ENCODE data around the gene CYB5A.

CYB5A gene

GRCh38 chr18:74273394-74273793, 18.4 kb downstream of the CYB5A start:
- Histone ChIP-seq H3K9ac (ENCODE audit: low read length) (no peak overlapping the region), H4K91ac (ENCODE audit: low read depth, low read length) (no peak overlapping the region), H3K4me2 (ENCODE audit: low read length) (no peak overlapping the region), H3K27ac (ENCODE audit: low read depth, low read length) (no peak overlapping the region), H4K12ac (ENCODE audit: low read depth, low read length) (no peak overlapping the region), H3K27me3 (ENCODE audit: insufficient read depth, low read length) (no peaks in the 10 kb centered on the region), H2AFZ (ENCODE audit: insufficient read depth, low read length, poor library complexity) (no peak overlapping the region), H3K36me3 (ENCODE audit: control insufficient read depth in 1 of 2, insufficient read depth in 2 of 2, low read length in 2 of 2) (no peaks in the 10 kb centered on the region), H3K23ac (ENCODE audit: low read length) (no peak overlapping the region), H3K9me3 (ENCODE audit: insufficient read depth, low read depth, low read length) (peaks cover 2% of the 10 kb centered on the region), H3K79me1 (ENCODE audit: low read length) (no peaks in the 10 kb centered on the region), H3K4me1 (ENCODE audit: control insufficient read depth in 1 of 2, insufficient read depth in 2 of 2, low read length in 2 of 2) (peaks cover 8% of the 10 kb centered on the region in 2 experiments), H4K8ac (ENCODE audit: low read depth, low read length) (no peak overlapping the region), H3K4ac (ENCODE audit: low read depth, low read length) (no peak overlapping the region), H2BK120ac (ENCODE audit: insufficient read depth, low read length, poor library complexity) (no peak overlapping the region), H2BK12ac (ENCODE audit: low read length) (no peak overlapping the region), H3K4me3 (ENCODE audit: low read depth, low read length) (no peak overlapping the region), H3K14ac (ENCODE audit: low read length) (no peak overlapping the region), H2AK5ac (ENCODE audit: low read length) (no peak overlapping the region), H2BK5ac (ENCODE audit: low read depth, low read length, poor library complexity) (no peak overlapping the region), H3K79me2 (ENCODE audit: control insufficient read depth, insufficient read depth, low read length, poor library complexity) (no peaks in the 10 kb centered on the region), H3K18ac (ENCODE audit: low read length) (no peak overlapping the region)
- WGBS (ENCODE audit: extremely low coverage, insufficient coverage, insufficient read length), result no CpG with 5 or more reads among the region's 3 CpGs
- DNase-seq, result no peak

DNA sequence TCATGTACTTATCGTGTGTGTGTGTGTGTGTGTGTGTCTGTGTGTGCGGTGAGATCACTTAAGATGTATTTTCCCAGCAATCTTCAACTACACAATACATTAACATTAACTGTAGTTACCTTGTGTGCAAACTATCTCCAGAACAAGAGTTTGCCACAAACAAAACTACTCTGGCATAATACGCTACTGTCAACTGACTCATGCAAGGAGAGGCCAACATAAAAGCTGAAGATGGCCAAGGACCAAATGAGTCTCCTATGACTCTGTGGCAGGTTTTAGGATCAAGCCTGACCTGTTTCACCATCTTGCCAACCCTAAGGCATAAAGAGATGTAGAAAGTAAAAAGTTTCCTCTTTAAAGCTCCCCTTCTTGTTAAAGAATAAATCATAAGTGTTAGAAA, 20.1 kb downstream of the CYB5A start:
- no peak overlapping the region for H3K27ac ChIP-seq (ENCODE audit: low read depth, low read length)
- no peaks in the 10 kb centered on the region for H3K79me2 ChIP-seq (ENCODE audit: control insufficient read depth, insufficient read depth, low read length, poor library complexity)
- no peak overlapping the region for H3K9ac ChIP-seq (ENCODE audit: low read length)
- no peak overlapping the region for H2BK5ac ChIP-seq (ENCODE audit: low read depth, low read length, poor library complexity)
- no peak overlapping the region for H3K4me3 ChIP-seq (ENCODE audit: low read depth, low read length)
- no peaks in the 10 kb centered on the region for H3K27me3 ChIP-seq (ENCODE audit: insufficient read depth, low read length)
- WGBS (ENCODE audit: extremely low coverage, insufficient coverage, insufficient read length), result no CpG with 5 or more reads among the region's 3 CpGs
- H3K9me3 ChIP-seq (ENCODE audit: insufficient read depth, low read depth, low read length), result no peaks in the 10 kb centered on the region
- H2BK120ac ChIP-seq (ENCODE audit: insufficient read depth, low read length, poor library complexity), result no peak overlapping the region
- no peak overlapping the region for H3K4me2 ChIP-seq (ENCODE audit: low read length)
- H3K36me3 ChIP-seq (ENCODE audit: control insufficient read depth in 1 of 2, insufficient read depth in 2 of 2, low read length in 2 of 2), result no peaks in the 10 kb centered on the region
- no peak overlapping the region for H3K23ac ChIP-seq (ENCODE audit: low read length)
- no peak overlapping the region for H2AK5ac ChIP-seq (ENCODE audit: low read length)
- H3K79me1 ChIP-seq (ENCODE audit: low read length), result no peaks in the 10 kb centered on the region
- no peak overlapping the region for H3K4ac ChIP-seq (ENCODE audit: low read depth, low read length)
- H3K18ac ChIP-seq (ENCODE audit: low read length), result no peak overlapping the region
- DNase-seq, result no peak
- H2BK12ac ChIP-seq (ENCODE audit: low read length), result no peak overlapping the region
- no peak overlapping the region for H4K12ac ChIP-seq (ENCODE audit: low read depth, low read length)
- no peak overlapping the region for H3K14ac ChIP-seq (ENCODE audit: low read length)
- no peak overlapping the region for H4K91ac ChIP-seq (ENCODE audit: low read depth, low read length)
- H2AFZ ChIP-seq (ENCODE audit: insufficient read depth, low read length, poor library complexity), result no peak overlapping the region
- peaks cover 8% of the 10 kb centered on the region in 2 experiments for H3K4me1 ChIP-seq (ENCODE audit: control insufficient read depth in 1 of 2, insufficient read depth in 2 of 2, low read length in 2 of 2)
- H4K8ac ChIP-seq (ENCODE audit: low read depth, low read length), result no peak overlapping the region

GRCh38 chr18:74268933-74269620, 22.7 kb downstream of the CYB5A start:
- no peak for DNase-seq
- no peaks in the 10 kb centered on the region for H3K79me2 ChIP-seq (ENCODE audit: control insufficient read depth, insufficient read depth, low read length, poor library complexity)
- no peaks in the 10 kb centered on the region for H3K79me1 ChIP-seq (ENCODE audit: low read length)
- WGBS (ENCODE audit: extremely low coverage, insufficient coverage, insufficient read length), result no CpG with 5 or more reads among the region's 11 CpGs
- H3K9ac ChIP-seq (ENCODE audit: low read length), result no peak overlapping the region
- no peak overlapping the region for H4K8ac ChIP-seq (ENCODE audit: low read depth, low read length)
- H3K4ac ChIP-seq (ENCODE audit: low read depth, low read length), result no peak overlapping the region
- no peak overlapping the region for H2BK120ac ChIP-seq (ENCODE audit: insufficient read depth, low read length, poor library complexity)
- H4K12ac ChIP-seq (ENCODE audit: low read depth, low read length), result no peak overlapping the region
- H3K18ac ChIP-seq (ENCODE audit: low read length), result no peak overlapping the region
- H4K91ac ChIP-seq (ENCODE audit: low read depth, low read length), result no peak overlapping the region
- H2BK5ac ChIP-seq (ENCODE audit: low read depth, low read length, poor library complexity), result no peak overlapping the region
- no peaks in the 10 kb centered on the region for H3K36me3 ChIP-seq (ENCODE audit: control insufficient read depth in 1 of 2, insufficient read depth in 2 of 2, low read length in 2 of 2)
- peaks cover 8% of the 10 kb centered on the region in 2 experiments for H3K4me1 ChIP-seq (ENCODE audit: control insufficient read depth in 1 of 2, insufficient read depth in 2 of 2, low read length in 2 of 2)
- H2AK5ac ChIP-seq (ENCODE audit: low read length), result no peak overlapping the region
- H2BK12ac ChIP-seq (ENCODE audit: low read length), result no peak overlapping the region
- no peak overlapping the region for H3K23ac ChIP-seq (ENCODE audit: low read length)
- no peak overlapping the region for H3K14ac ChIP-seq (ENCODE audit: low read length)
- no peak overlapping the region for H2AFZ ChIP-seq (ENCODE audit: insufficient read depth, low read length, poor library complexity)
- no peak overlapping the region for H3K4me3 ChIP-seq (ENCODE audit: low read depth, low read length)
- H3K4me2 ChIP-seq (ENCODE audit: low read length), result no peak overlapping the region
- H3K9me3 ChIP-seq (ENCODE audit: insufficient read depth, low read depth, low read length), result no peaks in the 10 kb centered on the region
- H3K27ac ChIP-seq (ENCODE audit: low read depth, low read length), result no peak overlapping the region
- no peaks in the 10 kb centered on the region for H3K27me3 ChIP-seq (ENCODE audit: insufficient read depth, low read length)

DNA sequence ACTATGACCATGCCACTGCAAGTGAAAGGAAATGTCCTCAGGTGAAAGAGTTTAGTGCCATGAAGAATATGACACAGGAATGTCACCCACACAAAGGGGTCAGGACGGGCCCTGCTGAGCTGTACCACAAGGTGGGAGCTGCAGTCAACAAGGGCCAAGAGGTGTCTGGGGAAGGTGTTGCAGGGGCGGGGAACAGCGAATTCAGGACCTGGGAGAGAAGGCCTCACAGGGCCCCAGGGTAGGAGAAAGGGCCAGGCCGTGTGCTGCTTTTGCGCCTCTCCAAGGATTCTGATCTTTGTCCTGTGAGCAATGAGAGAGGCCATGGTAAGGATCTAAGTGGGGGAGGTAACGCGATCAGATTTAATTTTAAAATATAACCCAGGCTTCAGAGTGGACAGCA, 23.6 kb downstream of the CYB5A start:
- H4K8ac ChIP-seq (ENCODE audit: low read depth, low read length), result no peak overlapping the region
- H3K18ac ChIP-seq (ENCODE audit: low read length), result no peak overlapping the region
- no peak overlapping the region for H3K4me2 ChIP-seq (ENCODE audit: low read length)
- H2BK12ac ChIP-seq (ENCODE audit: low read length), result no peak overlapping the region
- H3K4me1 ChIP-seq (ENCODE audit: control insufficient read depth in 1 of 2, insufficient read depth in 2 of 2, low read length in 2 of 2), result peaks cover 8% of the 10 kb centered on the region in 2 experiments
- H2BK5ac ChIP-seq (ENCODE audit: low read depth, low read length, poor library complexity), result no peak overlapping the region
- no peak overlapping the region for H2BK120ac ChIP-seq (ENCODE audit: insufficient read depth, low read length, poor library complexity)
- no peak overlapping the region for H2AK5ac ChIP-seq (ENCODE audit: low read length)
- WGBS (ENCODE audit: extremely low coverage, insufficient coverage, insufficient read length), result no CpG with 5 or more reads among the region's 7 CpGs
- no peaks in the 10 kb centered on the region for H3K79me2 ChIP-seq (ENCODE audit: control insufficient read depth, insufficient read depth, low read length, poor library complexity)
- no peak overlapping the region for H4K91ac ChIP-seq (ENCODE audit: low read depth, low read length)
- H2AFZ ChIP-seq (ENCODE audit: insufficient read depth, low read length, poor library complexity), result no peak overlapping the region
- H3K4me3 ChIP-seq (ENCODE audit: low read depth, low read length), result no peak overlapping the region
- no peaks in the 10 kb centered on the region for H3K27me3 ChIP-seq (ENCODE audit: insufficient read depth, low read length)
- no peaks in the 10 kb centered on the region for H3K79me1 ChIP-seq (ENCODE audit: low read length)
- H3K4ac ChIP-seq (ENCODE audit: low read depth, low read length), result no peak overlapping the region
- H3K14ac ChIP-seq (ENCODE audit: low read length), result no peak overlapping the region
- H3K9ac ChIP-seq (ENCODE audit: low read length), result no peak overlapping the region
- no peak overlapping the region for H4K12ac ChIP-seq (ENCODE audit: low read depth, low read length)
- DNase-seq, result no peak
- no peaks in the 10 kb centered on the region for H3K36me3 ChIP-seq (ENCODE audit: control insufficient read depth in 1 of 2, insufficient read depth in 2 of 2, low read length in 2 of 2)
- H3K9me3 ChIP-seq (ENCODE audit: insufficient read depth, low read depth, low read length), result no peaks in the 10 kb centered on the region
- H3K23ac ChIP-seq (ENCODE audit: low read length), result no peak overlapping the region
- H3K27ac ChIP-seq (ENCODE audit: low read depth, low read length), result no peak overlapping the region
